Colon (tissue), 2 donors: ENCODE results near the gene WBP2NL.
"Not testable (repeated sequence)": the region's sequence is repeated elsewhere in the genome, so short reads cannot be mapped to it uniquely, and the experiment has no call there.

Source experiments
- FAIRE-seq: peaks from 2 replicates; lab custom pipeline; 2012; peaks lifted over from hg19 to GRCh38; lab: Jason Lieb, UNC
- donor health status: control.
- donor health status: control.

WBP2NL gene

DNA sequence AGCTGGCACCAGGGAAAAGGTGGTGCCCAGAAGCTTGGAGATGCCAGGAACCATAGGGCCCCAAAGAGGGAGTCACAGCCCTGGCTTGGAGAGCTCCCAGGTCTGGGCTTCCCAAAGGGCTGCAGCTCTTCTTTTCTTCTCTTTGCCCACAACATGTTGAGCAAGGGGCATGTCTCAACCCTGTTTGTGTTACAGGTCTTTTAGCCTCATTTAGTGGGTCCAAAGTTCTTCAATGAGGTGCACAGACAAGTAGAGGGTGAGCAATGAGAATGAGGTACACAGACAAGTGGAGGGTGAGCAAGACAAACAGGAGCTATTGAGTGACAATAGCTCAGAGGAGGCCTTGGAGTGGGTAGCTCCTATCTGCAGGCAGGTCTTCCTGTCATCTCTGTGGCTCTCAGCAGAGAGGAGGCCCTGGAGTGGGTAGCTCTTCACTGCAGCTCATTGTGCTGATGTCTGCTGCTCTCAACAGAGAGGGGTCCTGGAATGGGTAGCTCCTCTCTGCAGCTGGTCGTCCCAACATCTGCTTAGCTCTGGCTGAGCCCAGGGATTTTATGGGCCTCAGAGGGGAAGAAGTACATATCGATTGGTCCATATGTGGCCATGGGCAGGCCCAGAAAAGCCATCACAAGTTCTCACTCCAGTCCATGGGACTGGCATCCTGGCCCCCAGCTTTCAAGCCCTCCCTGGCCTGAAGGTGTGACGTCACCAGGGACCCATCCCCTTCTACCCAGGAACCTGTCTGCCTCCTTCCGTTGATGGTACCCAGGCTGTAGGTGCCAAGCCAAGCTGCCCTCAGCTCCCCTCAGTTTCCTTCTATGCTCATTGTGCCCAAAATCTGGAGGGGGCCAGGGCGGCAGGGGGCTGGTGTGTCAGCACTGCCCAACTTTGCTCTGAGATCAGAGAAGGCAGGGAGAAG, 34.9 kb downstream of the WBP2NL start:
- FAIRE-seq: no peak

DNA sequence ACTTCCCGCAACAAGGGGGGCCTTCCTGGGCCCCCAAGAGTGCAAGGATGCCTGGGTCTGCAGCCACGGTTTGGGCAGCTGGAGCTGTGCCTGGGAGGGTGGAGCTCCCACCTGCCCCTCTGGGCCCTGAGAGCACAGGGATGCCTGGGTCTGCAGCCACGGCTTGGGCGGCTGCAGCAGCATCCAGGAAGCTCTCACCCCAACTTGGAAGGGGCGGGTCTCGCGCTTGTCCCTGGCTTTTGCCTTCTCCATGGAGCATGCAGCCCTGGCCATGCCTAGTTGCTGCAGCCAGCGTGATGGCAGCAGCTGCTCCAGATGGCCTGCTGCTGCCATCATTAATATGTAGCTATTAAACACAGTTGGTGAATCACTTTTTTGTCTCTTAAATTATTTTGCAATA, 36.7 kb downstream of the WBP2NL start:
- FAIRE-seq: no peak

DNA sequence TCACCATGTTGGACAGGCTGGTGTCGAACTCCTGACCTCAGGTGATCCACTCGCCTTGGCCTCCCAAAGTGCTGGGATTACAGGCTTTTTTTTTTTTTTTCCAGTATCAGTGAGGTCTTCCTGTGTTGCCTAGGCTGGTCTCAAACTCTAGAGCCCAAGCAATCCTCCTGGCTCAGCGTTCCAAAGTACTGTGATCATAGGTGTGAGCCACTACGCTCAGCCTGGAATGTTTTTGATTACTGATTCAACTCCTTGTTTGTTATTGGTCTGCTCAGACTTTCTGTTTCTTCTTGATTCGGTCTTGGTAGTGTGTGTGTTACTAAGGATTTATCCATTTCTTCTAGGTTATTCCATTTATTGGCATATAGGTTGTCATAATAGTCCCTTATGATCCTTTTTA, 40.7 kb downstream of the WBP2NL start:
- FAIRE-seq: no peak

DNA sequence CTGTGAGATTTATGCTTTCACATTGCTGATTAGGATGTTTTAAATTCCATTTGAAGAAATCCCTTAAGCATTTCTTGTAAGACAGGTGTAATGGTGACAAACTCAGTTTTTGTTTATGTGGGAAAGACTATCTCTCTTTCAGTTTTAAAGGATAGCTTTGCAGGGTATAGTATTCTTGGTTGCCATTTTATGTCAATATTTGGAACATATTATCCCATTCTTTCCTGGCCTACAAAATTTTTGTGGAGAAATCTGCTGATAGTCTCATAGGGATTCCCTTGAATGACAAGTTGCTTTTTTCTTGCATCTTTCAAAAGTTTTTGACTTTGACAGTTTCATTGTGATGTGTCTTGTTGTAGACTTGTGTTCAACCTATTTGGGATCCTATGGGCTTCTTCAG, 43.2 kb downstream of the WBP2NL start:
- no peak for FAIRE-seq

DNA sequence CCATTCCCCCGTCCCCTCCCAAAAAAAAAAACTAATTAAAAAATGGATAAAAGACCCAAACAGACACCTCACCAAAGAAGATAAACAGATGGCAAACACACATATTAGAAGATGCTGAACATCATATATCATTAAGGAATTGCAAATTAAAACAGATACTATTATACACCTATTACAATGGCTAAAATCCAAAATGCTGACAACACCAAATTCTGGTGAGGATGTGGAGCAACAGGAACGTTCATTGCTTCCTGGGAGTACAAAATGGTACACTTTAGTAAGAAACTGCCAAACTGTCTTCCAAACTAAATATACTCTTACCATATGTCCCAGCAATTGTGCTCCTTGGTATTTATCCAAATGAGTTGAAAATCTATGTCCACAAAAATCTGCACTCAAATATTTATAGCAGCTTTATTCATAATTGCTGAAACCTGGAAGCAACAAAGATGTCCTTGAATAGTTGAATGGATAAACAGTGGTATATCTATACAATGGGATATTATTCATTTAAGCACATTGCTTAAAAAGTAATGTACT, 52.1 kb downstream of the WBP2NL start:
- no peak for FAIRE-seq

GRCh38 chr22:42052765-42053164, 54.2 kb downstream of the WBP2NL start:
- FAIRE-seq: no peak

DNA sequence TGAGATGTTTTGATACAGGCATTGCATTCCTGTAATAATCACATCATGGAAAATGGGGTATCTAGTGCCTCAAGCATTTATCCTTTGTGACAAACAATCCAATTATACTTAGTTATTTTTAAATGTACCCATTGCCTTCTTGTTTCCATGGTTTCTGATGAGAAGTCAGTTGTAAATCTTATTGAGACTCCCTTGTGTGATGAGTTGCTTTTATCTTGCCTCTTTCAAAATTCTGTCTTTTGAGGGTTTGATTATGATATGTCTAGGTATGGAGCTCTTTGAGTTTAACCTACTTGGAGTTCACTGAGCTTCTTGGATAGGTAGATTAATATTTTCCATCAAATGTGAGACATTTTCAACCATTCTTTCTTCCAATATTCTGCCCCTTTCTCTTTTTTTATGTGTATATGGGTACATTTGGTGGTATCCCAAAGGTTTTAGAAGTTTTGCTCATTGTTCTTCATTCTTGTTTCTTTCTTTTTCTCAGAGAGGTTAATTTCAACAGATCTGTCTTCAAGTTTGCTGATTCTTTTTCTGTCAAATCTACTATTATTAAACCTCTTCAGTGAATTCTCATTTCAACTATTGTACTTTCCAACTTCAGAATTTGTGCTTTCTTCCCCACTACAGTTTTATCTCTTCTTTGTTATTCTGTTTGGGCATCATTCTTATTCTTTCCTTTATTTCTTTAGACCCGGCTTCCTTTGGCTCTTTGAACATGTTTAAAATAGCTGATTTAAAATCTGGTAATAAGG, 58.3 kb downstream of the WBP2NL start:
- no peak for FAIRE-seq

- no peak for FAIRE-seq
Observed at GRCh38 chr22:42060489-42060888, 61.9 kb downstream of the WBP2NL start.

DNA sequence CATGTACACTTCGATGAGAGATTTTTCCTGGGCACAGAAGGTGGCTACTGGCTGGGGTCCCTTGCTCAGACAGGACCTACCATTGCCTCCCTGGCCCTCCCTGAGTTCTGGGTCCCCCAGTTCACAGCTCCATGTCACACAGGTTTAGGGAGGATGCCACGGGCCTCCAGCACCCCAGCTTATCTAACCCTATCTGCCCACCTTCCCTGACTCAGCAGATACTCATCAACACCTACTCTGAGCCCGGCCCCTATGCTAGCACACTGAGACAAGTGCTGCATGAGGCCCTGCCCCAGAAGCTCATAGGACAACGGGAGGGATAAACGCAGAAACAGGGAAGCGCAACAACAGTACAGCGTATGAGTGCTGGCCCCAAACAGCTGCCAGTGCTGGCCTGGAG, 62.5 kb downstream of the WBP2NL start:
- no peak for FAIRE-seq

- no peak for FAIRE-seq
Observed at GRCh38 chr22:42062506-42063170, 64.0 kb downstream of the WBP2NL start.

DNA sequence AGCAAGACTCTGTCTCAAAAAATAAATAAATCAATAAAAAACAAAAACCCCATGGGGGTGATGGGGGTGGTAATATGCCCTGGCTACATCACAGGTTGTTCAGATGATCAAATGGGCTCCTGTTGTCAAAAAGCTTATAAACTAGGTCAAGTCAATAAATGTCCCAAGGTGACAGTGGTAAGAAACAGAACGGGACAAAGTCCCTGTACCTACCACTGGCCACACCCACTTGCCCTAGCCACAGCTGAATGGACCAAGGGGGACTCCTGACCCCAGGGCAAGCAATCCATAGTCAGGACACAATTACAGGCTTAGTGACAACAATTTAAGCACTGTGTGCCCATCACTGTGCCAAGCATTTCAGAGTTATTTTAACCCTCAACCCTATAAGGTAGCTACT, 66.0 kb downstream of the WBP2NL start:
- no peak for FAIRE-seq

DNA sequence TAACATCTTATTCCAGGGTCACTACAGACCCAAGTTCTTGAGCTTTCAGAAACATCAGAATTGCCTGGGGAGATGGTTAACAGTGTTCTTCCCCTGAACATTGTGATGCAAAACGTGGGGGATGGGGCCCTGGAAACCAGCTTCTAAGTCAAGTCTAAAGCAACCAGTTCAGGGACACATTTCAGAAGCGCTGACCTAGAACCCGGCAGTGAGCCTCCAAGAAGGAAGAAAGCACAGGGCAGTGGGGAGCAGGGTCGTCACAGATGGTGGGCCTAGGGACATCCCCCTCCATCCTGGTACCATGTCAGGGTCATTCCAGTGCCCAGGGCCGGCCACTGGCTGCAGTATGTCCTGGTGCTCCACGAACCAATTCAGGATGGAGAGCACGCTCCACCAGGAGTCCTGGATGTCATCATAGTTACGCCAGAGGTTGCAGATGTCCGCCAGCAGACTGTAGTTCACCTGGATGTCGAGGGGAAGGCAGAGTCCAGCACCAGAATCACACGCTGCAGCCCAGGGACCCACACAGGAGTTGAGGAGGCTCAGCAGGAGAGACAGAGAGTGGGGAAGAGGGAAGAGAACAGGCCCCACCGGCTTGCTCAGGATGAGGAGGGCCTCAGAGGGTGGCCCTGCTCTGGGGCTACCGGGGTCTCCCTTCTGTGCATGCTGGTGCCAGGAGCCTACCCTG, 67.0 kb downstream of the WBP2NL start:
- FAIRE-seq: no peak

GRCh38 chr22:42066126-42066761, 67.7 kb downstream of the WBP2NL start:
- FAIRE-seq: no peak

- no peak for FAIRE-seq
Observed at GRCh38 chr22:42066937-42067336, 68.3 kb downstream of the WBP2NL start.

- no peak for FAIRE-seq
Observed at GRCh38 chr22:42067671-42068251, 69.2 kb downstream of the WBP2NL start.

DNA sequence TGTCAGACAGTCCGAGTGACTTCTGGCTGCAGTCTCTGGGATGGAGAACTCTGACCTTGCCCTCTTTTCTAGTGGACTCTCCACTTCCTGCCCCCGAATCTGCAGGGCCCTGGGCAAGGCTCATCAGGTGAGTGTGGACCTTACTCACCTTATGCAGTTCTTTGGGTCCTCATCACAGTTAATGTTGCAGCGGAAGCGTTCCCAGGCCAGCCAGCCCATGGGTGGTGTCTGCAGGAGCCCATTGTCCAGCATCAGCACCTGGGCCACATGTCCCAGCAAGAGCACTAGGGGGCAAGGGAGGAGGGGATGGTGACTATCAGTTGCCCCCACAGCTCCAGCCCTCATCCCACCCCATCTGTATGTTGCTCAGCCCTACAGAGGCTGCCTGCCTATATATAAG, 69.7 kb downstream of the WBP2NL start:
- FAIRE-seq: no peak

DNA sequence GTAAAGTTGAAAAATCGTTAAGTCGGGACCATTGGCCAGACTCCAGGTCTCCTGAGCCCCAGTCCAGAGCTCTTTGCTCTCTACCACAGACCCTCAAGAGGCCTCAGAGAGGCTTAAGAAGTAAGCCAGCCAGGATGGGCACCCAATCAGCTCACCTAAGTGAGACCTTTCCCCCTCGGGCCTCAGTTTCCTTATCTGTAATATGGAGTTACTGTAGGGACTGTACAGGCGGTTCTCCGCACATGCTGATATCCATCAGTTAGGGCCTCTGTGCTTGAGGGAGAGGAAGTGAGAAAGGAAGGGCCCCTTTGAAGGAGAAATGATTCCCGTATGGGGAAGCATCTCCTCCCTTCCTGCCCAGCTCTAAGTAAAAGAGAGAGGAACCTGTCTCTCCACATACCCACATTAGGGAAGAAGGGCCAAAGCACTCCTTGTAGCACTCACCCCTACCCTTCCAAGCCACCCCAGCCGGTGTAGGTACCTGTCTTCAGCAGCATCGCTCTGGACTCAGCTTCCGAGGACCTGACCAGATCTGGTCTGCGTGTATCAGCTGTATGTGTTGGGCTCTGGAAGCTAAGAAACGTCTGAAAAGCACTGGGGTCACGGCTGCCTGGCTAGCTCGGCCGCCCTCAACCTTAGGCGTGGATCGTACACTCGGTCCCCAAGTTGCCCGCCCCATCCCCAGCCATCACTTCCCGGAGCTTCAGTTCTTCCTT, 71.4 kb downstream of the WBP2NL start:
- FAIRE-seq: no peak

GRCh38 chr22:42070517-42071422, 72.2 kb downstream of the WBP2NL start, which contains the start of gene NAGA:
TSS of gene NAGA (minus strand) at chr22:42070812. CDS start at chr22:42070297, 515 bp downstream.
- FAIRE-seq: no peak

- FAIRE-seq: not testable (repeated sequence)
Observed at GRCh38 chr22:42071508-42071907, 72.9 kb downstream of the WBP2NL start.
